HG02610 (cell line): ENCODE results near the gene RPH3AL.
"Not testable (repeated sequence)": the region's sequence is repeated elsewhere in the genome, so short reads cannot be mapped to it uniquely, and the experiment has no call there.

Experiments used
- ATAC-seq: cut with Tn5 transposase; IDR thresholded peaks from one replicate; pipeline ENCODE4 v1.9.1; 2021; ENCODE audit warnings: mild to moderate bottlenecking, moderate library complexity; ENCODE audit not compliant: unreplicated experiment

RPH3AL gene

GRCh38 chr17:320809-321385 lies 31.7 kb downstream of the RPH3AL start:
- ATAC-seq: no peak

- ATAC-seq: no peak
These were observed 32.5 kb downstream of the RPH3AL start for GRCh38 chr17:320139-320538.

- ATAC-seq: no peak
These were observed 33.3 kb downstream of the RPH3AL start for GRCh38 chr17:319266-319665.

DNA sequence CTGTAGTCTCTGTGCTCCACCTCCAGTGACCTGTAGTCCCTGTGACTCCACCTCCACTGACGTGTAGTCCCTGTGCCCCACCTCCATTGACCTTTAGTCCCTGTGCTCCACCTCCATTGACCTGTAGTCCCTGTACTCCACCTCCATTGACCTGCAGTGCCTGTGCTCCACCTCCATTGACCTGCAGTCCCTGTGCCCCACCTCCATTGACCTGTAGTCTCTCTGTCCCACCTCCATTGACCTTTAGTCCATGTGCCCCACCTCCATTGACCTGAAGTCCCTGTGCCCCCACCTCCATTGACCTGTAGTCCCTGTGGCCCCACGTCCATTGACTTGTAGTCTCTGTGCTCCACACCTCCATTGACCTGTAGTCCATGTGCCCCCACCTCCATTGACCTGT lies 35.5 kb downstream of the RPH3AL start:
- ATAC-seq: not testable (repeated sequence)

DNA sequence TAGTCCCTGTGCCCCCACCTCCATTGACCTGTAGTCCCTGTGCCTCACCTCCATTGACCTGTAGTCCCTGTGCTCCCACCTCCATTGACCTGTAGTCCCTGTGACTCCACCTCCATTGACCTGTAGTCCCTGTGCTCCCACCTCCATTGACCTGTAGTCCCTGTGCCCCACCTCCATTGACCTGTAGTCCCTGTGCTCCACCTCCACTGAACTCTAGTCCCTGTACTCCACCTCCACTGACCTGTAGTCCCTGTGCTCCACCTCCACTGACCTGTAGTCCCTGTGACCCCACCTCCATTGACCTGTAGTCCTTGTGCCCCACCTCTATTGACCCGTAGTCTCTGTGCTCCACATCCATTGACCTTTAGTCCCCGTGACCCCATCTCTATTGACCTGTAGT lies 37.2 kb downstream of the RPH3AL start:
- ATAC-seq: not testable (repeated sequence)

- ATAC-seq: not testable (repeated sequence)
These were observed 38.0 kb downstream of the RPH3AL start for GRCh38 chr17:314614-314944.

DNA sequence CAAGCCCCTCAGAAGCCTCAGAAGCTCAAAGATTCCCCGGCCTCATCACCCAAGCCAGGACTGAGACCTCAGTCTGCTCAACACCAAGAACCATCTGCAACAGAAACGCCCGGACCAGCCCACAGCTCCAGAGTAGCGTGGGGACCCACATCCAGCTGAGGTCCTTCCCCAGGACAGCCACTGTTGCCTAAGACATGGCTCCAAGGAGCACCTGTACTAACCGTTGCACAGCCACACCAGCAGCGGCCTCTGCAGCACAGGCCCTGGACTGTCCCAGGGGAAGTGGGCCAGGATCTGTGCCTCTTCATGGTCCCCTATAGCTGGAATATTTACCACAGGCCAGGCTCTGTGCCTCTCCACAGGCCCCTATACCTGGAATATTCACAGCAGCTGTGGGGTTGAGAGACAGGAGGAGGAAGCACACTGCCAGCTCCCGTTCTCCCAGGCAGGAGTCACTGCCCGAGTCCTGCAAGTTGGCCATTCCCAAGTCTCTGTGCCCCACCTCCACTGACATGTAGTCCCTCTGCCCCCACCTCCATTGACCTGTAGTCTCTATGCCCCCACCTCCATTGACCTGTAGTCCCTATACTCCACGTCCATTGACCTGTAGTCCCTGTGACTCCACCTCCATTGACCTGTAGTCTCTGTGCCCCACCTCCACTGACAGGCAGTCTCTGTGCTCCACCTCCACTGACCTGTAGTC lies 38.5 kb downstream of the RPH3AL start:
- no peak for ATAC-seq

GRCh38 chr17:313231-313630 lies 39.4 kb downstream of the RPH3AL start:
- ATAC-seq: no peak

DNA sequence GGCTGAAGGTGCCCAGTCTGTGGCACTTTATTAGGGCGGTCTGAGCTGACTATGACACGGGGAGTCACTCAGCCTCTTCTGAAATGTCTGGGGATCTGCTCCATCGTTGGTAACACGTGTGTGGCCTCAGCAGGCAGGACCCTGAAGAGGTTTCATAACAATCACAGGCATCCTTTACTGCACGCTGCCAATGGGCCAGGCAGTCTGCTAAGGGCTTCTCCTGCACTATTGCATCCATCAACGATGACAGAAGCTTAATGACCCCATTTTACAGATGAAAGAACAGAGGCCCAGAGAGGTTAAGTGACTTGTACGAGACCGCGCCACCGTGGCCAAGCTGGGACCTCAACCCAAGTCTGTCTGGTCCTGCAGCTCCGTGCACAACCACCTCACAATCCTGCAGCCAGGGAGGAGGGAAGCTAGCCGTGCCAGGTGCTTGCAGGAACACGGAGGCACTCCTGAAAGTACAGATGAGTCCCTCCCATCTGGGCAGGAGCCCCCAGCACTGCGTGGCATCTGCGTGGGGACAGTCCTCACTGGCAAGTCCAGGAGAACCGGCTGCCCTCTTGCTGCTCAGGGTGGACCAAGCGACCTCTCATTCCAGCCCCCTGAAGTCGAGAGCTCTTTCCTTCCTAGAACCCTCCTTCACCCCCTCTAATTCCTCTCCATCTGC lies 40.0 kb downstream of the RPH3AL start:
- no peak for ATAC-seq

GRCh38 chr17:311119-311782 lies 41.4 kb downstream of the RPH3AL start:
- ATAC-seq: no peak

DNA sequence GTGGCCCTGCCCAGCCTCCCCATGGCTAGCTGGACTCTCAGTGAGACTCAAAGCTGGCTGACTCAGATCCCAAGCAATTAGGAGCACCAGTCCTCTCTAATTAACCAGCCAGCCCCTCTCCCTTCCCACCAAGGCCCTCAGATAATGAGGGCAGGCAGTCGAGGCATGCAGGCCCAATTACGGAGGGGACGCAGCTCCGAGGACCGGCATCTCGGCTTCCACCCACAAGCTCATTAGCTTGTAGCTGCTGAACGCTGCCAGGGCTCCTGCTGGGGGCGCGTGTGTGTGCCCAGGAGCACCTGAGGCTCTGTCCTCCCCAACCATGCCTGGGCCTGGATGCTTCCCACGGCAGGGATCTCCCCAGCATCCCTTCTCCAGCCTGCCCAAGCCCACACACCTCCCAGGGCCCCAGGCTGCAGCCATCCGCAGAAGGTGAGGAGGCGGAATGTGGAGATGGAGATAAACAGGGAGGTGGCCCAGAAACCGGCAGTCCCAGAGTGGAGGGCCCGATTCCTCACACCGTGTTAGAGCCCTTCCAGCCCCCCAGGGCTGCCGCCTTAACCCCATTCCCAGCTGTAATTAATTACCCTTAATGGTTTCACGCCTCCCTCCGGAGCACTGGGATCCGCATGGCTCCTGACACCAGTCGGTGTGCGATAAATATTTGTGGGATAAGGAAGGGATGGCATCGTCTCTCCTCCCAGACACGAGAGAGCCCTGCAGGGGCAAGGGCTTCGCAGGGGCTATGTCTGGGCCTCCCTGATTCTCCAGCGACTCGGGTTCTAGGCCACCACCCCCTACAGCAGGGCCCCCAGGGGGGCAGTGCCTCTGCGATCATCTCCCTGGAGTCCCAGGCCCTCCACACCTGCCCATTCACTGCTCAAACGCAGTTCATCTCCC lies 42.2 kb downstream of the RPH3AL start:
- no peak for ATAC-seq

DNA sequence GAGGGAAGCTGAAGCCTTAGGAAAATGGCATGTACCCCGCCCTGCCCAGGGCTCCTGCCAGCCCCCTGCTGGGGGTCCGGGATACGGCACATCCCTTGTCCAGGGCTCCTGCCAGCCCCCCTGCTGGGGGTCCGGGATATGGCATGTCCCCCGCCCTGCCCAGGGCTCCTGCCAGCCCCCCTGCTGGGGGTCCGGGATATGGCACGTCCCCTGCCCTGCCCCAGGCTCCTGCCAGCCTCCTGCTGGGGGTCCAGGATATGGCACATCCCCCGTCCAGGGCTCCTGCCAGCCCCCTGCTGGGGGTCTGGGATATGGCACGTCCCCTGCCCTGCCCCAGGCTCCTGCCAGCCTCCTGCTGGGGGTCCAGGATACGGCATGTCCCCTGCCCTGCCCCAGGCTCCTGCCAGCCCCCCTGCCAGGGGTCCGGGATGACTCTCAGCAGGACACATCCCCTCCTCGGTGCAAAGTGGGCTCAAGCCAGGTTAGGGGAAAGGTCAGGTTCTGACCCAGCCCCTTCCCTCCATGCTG lies 43.2 kb downstream of the RPH3AL start:
- no peak for ATAC-seq

DNA sequence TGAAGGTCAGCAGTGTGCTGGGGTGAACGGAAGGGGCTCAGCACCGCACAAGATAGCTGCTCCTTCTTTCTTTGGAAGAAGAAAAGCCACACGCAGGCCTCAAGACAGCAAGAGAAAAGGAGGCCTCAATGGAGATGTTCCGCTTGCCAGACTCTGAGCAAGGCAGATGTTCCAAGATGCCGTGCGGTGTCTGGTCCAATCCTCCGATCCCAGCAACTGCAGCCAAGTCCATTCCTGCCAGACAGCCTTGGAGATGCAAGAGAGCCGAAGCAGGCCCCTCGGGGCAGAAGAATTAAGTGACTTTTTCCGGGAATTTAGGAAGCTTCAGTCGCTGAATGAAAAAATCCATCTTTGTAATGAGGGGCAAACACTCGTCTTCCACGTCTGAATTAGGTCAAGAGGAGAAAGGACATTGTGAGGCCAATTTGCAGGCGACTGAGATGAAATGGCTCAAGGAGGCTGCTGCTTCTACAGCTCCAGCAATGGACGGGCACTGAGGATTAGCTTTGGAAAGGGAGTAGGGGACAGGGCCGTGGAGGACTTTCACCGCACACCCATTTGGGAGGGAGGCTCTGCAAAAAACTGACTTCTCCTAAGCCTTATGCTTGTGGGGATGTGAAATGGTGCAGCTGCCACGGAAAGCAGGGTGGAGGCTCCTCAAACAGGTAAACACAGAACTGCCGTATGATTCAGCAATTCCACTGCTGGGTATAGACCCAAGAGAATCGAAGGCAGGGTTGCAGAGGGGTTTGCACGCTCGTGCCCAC lies 44.7 kb downstream of the RPH3AL start:
- ATAC-seq: no peak

- no peak for ATAC-seq
These were observed 45.3 kb downstream of the RPH3AL start for GRCh38 chr17:307295-307691.

DNA sequence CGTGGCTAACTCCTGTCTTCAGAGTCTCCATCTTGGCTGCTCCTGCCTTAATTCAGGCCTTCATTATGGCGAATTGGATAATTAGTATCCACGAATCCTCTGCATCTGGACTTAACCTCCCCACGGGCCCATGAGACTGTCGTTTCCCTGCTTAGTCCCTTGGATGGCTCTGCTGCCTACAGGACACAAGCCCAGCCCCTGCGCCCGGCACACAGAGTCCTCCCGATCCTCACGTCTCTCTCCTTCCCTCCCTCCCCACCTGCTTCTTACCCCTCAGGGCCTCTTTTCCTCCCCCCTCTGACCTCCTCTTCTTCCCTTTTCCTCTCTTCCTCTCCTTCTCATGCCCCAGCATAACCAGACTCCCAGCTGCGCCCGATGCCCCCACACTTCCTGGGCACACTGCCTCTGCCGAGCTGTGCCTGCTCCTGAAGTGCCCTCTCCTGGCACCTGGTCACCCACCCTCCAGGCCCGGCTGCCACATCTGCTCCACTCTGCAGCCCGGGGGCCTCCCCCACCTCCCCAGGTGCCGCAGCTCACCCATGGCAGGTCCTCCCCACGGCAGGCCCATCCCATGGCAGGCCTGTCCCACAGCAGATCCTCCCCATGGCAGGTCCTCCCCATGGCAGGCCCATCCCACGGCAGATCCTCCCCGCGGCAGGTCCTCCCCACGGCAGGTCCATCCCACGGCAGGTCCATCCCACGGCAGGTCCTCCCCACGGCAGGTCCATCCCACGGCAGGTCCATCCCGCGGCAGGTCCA lies 45.9 kb downstream of the RPH3AL start:
- no peak for ATAC-seq

DNA sequence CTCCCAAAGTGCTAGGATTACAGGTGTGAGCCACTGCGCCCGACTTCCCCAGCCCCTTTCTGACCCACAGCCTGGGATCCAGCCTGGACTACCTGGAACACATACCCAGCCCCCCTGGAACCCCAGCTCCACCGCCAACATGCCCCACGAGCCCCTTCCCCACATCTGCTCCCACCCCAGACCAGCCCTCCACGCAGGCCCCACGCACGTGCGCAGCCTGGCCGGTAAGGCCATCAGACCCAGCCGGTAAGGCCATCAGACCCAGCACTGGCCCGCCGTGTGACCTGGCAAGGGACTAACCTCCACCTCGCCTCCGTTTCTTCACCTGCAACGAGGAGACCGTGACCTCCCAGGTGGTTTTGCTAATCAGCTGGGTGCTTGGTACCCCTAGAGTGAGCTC lies 46.5 kb downstream of the RPH3AL start:
- ATAC-seq: no peak

GRCh38 chr17:305090-305976 lies 47.3 kb downstream of the RPH3AL start:
- ATAC-seq: no peak

DNA sequence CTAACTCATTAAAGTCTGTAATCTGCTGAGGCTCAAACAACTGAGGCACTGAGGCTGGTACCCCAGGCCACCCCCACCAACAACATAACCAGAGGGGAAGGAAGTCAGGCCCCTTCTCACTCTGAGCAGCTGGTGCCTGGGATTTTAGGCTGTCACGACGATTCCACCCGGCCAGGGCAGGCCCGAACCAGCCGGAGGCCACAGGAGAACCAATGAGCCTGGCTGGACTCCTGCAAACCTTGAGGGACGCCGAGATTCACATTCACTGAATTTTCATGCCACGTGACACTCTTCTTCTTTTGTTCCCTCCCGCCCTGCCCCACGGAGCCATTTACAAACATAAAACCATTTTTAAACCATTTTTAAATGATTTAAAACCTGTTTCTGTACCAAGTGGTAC lies 48.1 kb downstream of the RPH3AL start:
- ATAC-seq: no peak
